COLO668 (cell line): Measurements from ENCODE around the gene ARHGAP24.
"Not testable (repeated sequence)": the region's sequence is repeated elsewhere in the genome, so short reads cannot be mapped to it uniquely, and the experiment has no call there.

ENCODE experiments used
- DNase-seq: peaks from one replicate; lab custom pipeline; 2025; ENCODE audit not compliant: unreplicated experiment; lab: John Stamatoyannopoulos, UW

ARHGAP24 gene

GRCh38 chr4:85642356-85643100 lies 167.6 kb downstream of the ARHGAP24 start:
- no peak for DNase-seq

GRCh38 chr4:85644061-85644460 lies 169.1 kb downstream of the ARHGAP24 start:
- DNase-seq = no peak

DNA sequence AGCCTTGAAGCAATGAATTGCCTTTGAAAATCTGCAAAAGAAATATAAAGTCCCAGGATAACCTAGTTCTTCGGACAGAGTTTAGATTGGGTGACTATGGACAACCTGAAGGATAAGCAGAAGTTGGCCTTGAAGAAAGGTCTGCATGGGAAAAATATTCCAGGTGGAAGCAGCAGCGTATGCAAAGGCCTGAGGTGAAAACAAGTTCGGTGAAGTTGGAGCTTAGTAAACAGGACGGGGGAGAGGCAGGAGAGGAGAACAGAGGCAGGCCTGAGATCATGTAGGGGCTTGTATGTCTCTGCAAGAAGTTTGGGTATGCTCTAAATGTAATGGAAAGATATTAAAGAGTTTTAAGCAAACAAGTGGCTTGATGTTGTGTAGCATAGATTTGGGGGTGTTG lies 176.0 kb downstream of the ARHGAP24 start:
- DNase-seq = no peak

DNA sequence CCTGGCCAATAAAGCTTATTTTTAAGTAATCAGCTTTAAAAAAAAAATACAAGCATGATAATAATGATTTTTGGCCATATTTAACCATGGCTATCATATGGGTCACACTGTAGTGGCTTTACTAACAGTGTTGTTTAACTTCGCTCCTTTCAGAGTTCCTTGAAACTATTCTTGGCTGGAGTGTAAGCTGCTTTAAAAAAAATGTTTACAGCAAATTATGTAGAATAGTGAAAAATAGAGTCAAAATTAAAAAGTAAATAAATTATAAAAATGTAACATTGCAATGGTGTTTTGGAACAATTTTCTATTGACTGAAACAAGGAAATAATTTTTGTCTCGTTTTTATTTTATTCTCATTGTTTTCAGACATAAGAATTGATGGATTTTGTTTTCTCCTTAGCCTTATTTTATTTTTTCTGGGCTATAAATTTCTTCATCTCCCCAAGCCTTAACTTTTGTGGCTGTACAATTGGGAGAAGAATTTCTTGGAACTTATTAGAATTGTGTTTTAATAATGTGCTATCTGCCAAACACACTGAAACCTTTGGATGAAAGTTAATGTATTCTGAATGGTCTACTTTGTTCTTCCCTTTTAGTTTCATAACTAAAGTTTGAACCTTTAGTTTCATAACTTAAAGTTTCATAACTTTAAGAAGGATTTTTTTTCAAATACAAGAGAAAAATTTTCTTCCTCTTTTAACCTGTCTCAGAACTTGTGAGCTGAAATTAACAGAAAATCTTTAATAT lies 182.0 kb downstream of the ARHGAP24 start:
- no peak for DNase-seq

GRCh38 chr4:85658766-85659439 lies 184.0 kb downstream of the ARHGAP24 start:
- DNase-seq = no peak

- no peak for DNase-seq
Observed at GRCh38 chr4:85659610-85660218, 184.8 kb downstream of the ARHGAP24 start.

DNA sequence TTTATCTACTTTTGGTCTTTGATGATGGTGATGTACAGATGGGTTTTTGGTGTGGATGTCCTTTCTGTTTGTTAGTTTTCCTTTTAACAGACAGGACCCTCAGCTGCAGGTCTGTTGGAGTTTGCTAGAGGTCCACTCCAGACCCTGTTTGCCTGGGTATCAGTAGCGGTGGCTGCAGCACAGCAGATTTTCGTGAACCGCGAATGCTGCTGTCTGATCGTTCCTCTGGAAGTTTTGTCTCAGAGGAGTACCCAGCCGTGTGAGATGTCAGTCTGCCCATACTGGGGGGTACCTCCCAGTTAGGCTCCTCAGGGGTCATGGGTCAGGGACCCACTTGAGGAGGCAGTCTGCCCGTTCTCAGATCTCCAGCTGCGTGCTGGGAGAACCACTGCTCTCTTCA lies 191.7 kb downstream of the ARHGAP24 start:
- DNase-seq = not testable (repeated sequence)

DNA sequence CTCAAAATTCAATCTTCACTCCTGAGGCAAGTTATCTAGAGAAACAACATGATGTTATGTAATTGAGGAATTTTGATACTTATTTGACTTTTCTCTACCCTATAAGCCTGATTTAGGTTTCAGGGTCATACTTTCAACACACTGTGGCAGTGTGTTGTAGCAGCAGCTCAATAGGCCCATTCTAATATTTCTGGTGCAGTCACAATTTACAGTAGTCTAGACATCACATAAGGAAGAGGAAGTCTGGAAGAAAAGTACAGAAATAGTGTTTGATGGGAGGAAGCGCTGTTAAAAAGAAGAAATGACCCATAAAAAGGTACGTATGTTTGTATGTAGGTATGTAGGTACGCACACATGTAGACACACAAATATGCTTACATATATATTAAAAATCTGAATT lies 194.3 kb downstream of the ARHGAP24 start:
- DNase-seq = no peak

DNA sequence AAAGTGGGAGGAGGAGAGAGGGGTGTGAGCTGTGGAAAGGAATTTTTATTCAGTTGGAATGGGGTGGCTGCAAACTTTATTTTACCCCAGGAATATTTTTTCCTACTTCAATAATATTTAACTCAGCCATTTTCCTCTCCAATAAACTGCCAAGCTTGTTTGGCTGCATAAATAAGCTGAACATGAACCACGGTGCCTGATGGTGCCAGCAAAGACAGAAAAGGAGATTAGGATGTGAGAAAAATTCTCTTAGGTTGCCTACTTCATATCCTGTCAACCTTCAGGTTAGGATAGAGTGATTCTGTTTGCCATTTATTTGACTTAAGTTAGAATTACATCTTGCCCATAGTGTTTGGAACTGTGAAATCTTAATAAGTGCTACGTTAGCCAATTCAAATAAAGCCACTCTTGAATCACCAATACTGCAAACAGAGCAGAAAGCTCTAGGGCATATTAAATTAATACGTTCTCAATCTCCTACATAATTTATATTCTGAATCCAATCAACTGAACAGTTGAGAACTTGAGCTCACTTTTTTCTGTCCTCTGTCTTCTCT lies 195.1 kb downstream of the ARHGAP24 start:
- no peak for DNase-seq

DNA sequence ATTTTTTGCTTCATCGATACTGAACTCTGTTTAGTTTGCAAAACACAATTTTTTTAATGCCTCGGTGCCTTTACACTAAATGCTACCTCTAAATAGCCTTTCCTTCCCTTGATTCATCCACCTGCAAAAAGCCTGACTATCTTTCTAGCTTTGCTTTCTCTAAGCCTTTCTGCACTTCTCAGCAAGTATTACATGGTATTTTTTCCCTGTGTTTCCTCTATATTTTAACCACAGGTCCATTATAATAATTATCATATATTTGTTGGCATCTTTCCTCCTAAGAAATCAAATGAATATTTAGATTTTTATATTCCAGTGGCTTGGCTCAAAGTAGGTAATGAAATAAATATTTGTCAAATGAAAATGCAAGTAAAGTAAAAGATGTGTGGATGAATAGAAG lies 196.2 kb downstream of the ARHGAP24 start:
- no peak for DNase-seq

GRCh38 chr4:85672116-85672515 lies 197.2 kb downstream of the ARHGAP24 start:
- no peak for DNase-seq

DNA sequence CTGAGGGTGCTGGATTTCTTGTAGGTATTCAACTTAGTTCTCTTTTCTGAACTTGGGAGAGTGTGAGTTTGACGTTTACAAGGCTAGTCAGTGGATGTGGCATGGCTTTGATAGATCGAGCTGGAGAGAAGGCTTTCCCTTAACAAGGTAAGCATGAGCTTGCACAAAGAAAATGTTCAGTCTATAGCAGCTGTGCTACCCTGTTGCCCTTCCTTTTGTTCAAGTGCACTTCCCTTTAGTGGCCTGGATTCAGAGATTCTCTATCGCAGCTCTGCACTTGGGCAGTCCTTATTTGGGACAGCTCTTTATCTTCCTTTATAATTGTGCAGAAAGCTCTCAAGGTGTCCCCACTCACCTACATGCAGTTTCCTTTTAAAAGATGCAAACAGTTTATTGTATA lies 198.0 kb downstream of the ARHGAP24 start:
- DNase-seq = no peak

DNA sequence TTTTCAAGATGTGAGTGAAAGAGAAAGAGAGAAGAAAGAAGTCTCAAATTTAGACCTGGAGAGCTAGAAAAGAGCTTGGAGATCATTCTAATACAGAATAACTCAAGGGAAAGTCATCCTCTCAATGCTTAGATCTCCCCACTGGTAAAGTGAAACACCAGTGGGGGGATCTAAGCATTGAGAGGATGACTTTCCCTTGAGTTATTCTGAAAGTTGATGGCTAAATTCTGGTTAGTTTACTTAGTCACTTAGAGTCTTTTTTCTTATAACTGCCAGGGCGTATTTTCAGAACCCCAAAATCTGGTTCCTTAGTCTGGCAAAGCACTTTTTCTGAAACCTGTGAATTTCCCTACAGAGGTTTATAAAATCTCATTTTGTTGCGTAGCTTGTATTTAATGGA lies 198.6 kb downstream of the ARHGAP24 start:
- no peak for DNase-seq

- no peak for DNase-seq
Observed at GRCh38 chr4:85675076-85676049, 200.4 kb downstream of the ARHGAP24 start.

DNA sequence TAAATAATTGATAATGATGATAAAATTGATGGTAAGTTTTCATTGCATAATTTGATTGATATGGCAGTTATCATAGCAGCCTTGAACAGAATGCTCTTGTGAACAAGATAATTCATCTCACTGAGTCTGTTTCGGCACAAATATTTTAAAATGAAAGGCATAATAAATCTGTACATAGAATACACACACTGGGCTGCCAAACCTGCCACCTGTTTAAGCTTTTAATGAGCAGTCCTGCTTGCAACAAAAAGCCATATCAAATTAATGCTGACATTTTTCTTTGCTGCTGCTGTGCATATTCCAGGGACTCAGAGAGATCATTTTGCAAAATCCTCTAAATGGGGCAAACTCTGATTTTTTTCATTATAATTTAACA lies 201.1 kb downstream of the ARHGAP24 start:
- no peak for DNase-seq

- DNase-seq = no peak
Observed at GRCh38 chr4:85676850-85677590, 202.1 kb downstream of the ARHGAP24 start.

DNA sequence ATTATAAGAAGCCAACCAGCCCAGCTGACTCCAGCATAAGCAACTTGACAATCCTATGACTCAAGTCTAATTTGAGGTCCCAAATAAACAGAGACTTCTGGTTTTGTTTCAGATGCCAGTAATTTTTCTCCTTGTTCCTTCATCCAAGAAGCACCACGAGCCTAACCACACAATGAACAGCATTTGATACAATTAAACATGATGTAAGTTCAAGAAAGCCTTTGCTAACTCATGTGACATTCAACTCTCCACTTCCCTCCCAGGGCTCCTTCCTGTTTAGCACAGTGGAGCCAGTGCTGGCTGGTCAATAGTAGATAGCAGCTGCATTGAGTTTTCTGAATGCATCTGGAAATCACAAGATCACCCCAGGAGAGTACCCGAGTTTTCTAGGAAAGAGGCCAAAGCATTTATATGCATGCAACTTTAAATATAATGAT lies 206.3 kb downstream of the ARHGAP24 start:
- no peak for DNase-seq

DNA sequence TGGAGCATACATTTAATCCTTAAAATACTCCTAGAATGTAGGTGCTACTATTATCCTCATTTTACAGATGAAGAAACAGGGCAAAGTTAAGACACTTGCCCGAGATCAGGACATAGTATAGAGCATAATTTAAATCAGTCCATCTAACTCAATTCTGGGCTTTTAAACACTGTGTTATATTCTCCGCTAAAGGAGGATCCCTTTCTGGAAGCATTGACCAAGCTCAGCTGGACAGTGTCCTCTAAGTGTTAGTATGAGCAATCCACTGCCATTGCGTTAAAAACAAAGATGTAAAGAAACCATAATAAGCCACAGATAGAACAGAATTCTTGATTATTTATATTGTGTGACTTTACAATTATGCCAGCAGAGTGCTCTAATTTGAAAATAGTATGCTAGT lies 207.0 kb downstream of the ARHGAP24 start:
- DNase-seq = no peak

GRCh38 chr4:85682391-85682790 lies 207.4 kb downstream of the ARHGAP24 start:
- no peak for DNase-seq
